Suprapubic skin (tissue), 4 donors: ENCODE measurements around the gene EVPL. TPM values are rescaled to one million over a fixed set of nuclear protein-coding genes. Genes with fewer than 3 reads are reported as not detected.

Experiments
- DNase-seq, 2 donors: peaks; one replicate each; pipeline ENCODE4 v3.0.0-alpha.2; 2019; ENCODE audit warnings: low spot score in 2 of 2
- H3K27ac ChIP-seq: fragments of 200-600 bp; sonication (generic); one replicate; pipeline ENCODE4 v1.5.1; 2019
- H3K27me3 ChIP-seq: fragments of 200-600 bp; sonication (generic); one replicate; pipeline ENCODE4 v1.5.1; 2019
- H3K36me3 ChIP-seq: fragments of 200-600 bp; sonication (generic); one replicate; pipeline ENCODE4 v1.5.1; 2019
- H3K4me1 ChIP-seq: fragments of 200-600 bp; sonication (generic); one replicate; pipeline ENCODE4 v1.5.1; 2019
- H3K4me3 ChIP-seq: fragments of 200-600 bp; sonication (generic); one replicate; pipeline ENCODE4 v1.5.1; 2019; ENCODE audit warnings: mild to moderate bottlenecking
- H3K9me3 ChIP-seq: fragments of 200-600 bp; sonication (generic); one replicate; pipeline ENCODE4 v1.5.1; 2019
- EP300 ChIP-seq: sonication (generic); formaldehyde crosslinking; IDR thresholded peaks from one replicate; pipeline ENCODE4 v1.6.1; 2017; ENCODE audit warnings: antibody characterized with exemption
- POLR2A ChIP-seq, 2 donors: fragments of 450-650 bp; IDR thresholded peaks; one replicate each; pipeline ENCODE4 v1.6.1; 2017; ENCODE audit warnings: antibody characterized with exemption in 2 of 2, mild to moderate bottlenecking in 2 of 2, moderate library complexity in 2 of 2
- POLR2AphosphoS5 ChIP-seq, 3 donors: sonication (generic); formaldehyde crosslinking; IDR thresholded peaks; one replicate each; pipeline ENCODE4 v1.6.1; 2017; ENCODE audit warnings: antibody characterized with exemption in 3 of 3
- WGBS: methylation state at CpG from one replicate; pipeline ENCODE4 v1.1.5; 2018; 5-methylcytosine and 5-hydroxymethylcytosine counted together
- total RNA-seq, 4 donors: library from RNA; depleted of rRNA; stranded (reverse); fragments of >200 nt; gene quantifications; one replicate each; pipeline ENCODE4 v1.1.0, GENCODE V29; 2016
- TF ChIP-seq, protein P1 (sequence below), 2 donors: fragments of 200-600 bp in 1 of 2; fragments of 450-650 bp in 1 of 2; sonication (generic) in 1 of 2; IDR thresholded peaks; one replicate each; pipeline ENCODE4 v1.5.1; 2016 to 2019; ENCODE audit warnings: antibody characterized with exemption in 2 of 2, mild to moderate bottlenecking in 1 of 2, moderate library complexity in 1 of 2

The EVPL gene
- total RNA-seq, 4 donors from 2014 or later: 218 to 425 (median 274) TPM

DNA sequence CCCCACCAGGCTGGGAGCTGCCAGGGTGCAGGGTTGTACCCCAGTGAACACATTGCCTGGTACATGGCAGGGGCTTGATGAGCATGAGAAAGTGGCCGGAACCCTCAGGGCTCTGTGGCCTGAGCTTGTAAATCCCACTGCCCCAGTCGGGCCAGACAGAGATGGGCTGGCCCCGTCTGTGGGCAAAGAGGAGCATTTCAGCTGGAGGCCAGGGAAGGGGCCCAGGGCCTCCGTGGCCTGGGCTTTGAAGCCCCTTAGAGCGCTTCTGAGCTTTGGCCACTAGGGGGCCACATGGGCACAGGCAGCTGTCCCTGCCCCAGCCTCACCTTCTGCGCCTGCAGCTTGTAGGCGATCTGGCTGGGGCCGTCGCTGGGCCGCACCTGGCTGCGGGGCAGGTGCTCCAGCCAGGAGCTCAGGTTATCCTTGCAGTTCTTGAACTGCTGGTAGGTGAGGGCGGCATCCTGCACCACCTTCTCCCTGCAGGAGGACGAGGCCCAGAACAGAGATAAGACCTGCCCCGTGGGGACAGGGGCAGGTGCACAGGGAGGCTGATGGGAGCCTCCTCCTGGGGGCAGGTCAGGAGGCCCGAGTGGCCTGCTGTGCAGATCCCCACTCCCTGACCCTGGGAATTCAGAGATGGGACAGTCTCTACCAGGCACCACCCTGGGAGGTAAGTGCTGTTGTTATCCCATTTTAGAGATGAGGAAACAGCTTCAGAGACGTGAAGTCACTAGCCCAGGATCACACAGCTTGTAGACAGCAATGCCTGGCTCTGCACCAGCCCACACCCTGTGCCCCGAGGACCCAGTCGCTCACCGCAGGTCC is 12.8 kb downstream of the EVPL start:
- TF ChIP-seq POLR2AphosphoS5 (IDR thresholded peaks at IDR 0.05) (no peak), POLR2A (IDR thresholded peaks at IDR 0.05) (no peak), EP300 (no peak)
- TF ChIP-seq, protein P1, sequence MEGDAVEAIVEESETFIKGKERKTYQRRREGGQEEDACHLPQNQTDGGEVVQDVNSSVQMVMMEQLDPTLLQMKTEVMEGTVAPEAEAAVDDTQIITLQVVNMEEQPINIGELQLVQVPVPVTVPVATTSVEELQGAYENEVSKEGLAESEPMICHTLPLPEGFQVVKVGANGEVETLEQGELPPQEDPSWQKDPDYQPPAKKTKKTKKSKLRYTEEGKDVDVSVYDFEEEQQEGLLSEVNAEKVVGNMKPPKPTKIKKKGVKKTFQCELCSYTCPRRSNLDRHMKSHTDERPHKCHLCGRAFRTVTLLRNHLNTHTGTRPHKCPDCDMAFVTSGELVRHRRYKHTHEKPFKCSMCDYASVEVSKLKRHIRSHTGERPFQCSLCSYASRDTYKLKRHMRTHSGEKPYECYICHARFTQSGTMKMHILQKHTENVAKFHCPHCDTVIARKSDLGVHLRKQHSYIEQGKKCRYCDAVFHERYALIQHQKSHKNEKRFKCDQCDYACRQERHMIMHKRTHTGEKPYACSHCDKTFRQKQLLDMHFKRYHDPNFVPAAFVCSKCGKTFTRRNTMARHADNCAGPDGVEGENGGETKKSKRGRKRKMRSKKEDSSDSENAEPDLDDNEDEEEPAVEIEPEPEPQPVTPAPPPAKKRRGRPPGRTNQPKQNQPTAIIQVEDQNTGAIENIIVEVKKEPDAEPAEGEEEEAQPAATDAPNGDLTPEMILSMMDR (IDR thresholded peaks at IDR 0.05): peak; percentile 83 to 97
- no peak overlapping the region for H3K4me3 ChIP-seq
- DNase-seq: no peak
- no peaks in the 10 kb centered on the region for H3K27me3 ChIP-seq
- peaks cover 18% of the 10 kb centered on the region for H3K4me1 ChIP-seq
- H3K27ac ChIP-seq: no peak overlapping the region
- no peaks in the 10 kb centered on the region for H3K9me3 ChIP-seq
- WGBS: 16% methylated on average over 13 of the region's 19 CpGs
- H3K36me3 ChIP-seq: peaks cover 46% of the 10 kb centered on the region

DNA sequence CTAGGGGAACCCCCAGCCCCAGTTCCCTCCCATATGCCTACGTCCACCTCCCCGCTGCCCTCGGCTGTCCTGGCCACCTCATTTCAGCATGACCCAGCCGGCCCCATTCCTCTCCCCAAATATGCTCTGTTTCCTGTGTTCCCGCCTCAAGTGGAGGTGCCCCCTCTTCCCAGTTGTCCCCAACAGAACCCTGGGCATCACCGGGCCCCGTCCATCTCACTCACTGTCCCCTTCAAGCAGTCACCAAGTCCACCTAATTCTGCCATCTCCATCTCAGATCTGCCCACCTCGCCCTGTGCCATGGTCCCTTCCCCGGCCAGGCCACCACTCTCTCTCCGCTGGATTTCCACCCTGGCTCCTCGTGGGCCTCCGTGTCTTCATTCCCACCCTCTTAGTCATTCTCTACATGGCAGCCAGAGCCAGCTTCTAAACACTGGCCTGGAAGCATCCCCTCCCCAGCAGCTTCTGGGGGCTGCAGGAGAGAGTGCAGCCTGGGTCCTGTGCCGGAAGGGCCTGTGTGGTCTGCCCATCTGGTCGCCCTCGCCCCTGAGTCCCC is 13.7 kb downstream of the EVPL start:
- H3K27ac ChIP-seq: no peak overlapping the region
- 80% methylated on average over 14 of the region's 15 CpGs for WGBS
- DNase-seq: no peak
- H3K27me3 ChIP-seq: no peaks in the 10 kb centered on the region
- no peak overlapping the region for H3K4me3 ChIP-seq
- H3K36me3 ChIP-seq: peaks cover 46% of the 10 kb centered on the region
- H3K4me1 ChIP-seq: peaks cover 18% of the 10 kb centered on the region
- TF ChIP-seq POLR2A (IDR thresholded peaks at IDR 0.05) (no peak), EP300 (no peak), POLR2AphosphoS5 (IDR thresholded peaks at IDR 0.05) (no peak)
- TF ChIP-seq, protein P1 (IDR thresholded peaks at IDR 0.05): no peak
- no peaks in the 10 kb centered on the region for H3K9me3 ChIP-seq

DNA sequence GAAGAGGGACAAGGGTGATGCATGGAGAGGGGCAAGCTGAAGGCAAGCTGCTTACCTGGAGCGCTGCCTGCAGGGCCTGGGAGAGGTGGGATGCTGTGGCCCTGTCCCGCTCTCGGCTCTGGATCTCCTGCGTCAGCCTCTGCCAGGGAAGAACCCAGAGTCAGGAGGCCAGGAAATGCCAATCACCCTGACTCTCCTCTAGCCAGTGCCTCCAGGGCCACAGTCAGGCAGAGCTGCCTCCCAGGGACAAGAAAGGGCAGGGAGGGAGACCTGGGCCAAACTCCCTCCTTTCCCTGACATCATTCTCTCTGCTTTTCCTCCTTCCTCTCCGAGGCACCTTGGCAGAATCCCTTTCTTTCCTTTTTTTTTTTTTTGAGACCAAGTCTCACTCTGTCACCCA is 15.2 kb downstream of the EVPL start:
- Histone ChIP-seq H3K4me3 (no peak overlapping the region), H3K27me3 (no peaks in the 10 kb centered on the region), H3K4me1 (peaks cover 18% of the 10 kb centered on the region), H3K9me3 (no peaks in the 10 kb centered on the region), H3K36me3 (peaks cover 53% of the 10 kb centered on the region), H3K27ac (no peak overlapping the region)
- WGBS: 70% methylated on average over 5 of the region's 5 CpGs
- TF ChIP-seq POLR2A (IDR thresholded peaks at IDR 0.05): no peak
- no peak for TF ChIP-seq POLR2AphosphoS5 (IDR thresholded peaks at IDR 0.05)
- no peak for TF ChIP-seq EP300
- TF ChIP-seq, protein P1 (IDR thresholded peaks at IDR 0.05): no peak
- no peak for DNase-seq

DNA sequence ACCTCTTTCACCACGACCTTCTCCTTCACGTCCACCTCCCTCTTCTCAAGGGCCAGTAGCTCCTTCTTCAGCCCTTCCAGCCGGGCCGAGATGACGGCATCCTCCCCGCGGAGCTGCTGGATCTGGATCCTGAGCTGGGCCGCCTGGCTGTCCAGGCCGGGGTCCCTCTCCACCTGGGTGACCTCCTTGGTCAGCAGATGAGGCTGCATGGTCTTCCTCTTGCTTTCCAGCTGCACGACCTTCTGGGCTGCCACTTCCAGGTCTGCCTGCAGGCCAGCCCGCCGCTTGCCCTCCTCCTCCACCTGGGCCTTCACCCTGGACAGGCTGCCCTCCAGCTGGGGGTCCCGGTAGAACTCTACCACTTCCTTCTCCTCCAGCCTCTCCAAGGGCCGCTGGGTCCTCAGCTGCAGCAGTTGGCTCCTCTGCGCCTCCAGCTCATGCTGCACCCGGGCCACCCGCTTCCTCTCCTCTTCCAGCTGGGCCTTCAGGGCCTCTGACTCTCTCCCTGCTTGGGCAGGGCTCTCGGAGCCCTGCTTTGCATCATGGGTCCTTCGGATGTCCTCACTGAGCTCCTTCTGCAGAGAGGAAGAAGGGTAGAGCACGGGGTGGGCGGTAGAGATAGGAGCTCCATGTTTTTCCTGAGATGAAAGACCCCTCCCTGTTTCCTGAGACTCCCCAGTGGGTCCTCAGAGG is 17.0 kb downstream of the EVPL start:
- Histone ChIP-seq H3K4me1 (peaks cover 14% of the 10 kb centered on the region), H3K36me3 (peaks cover 53% of the 10 kb centered on the region), H3K4me3 (no peak overlapping the region), H3K9me3 (no peaks in the 10 kb centered on the region), H3K27ac (no peak overlapping the region), H3K27me3 (no peaks in the 10 kb centered on the region)
- DNase-seq: no peak
- TF ChIP-seq, protein P1 (IDR thresholded peaks at IDR 0.05): no peak
- TF ChIP-seq POLR2AphosphoS5 (IDR thresholded peaks at IDR 0.05): no peak
- TF ChIP-seq POLR2A (IDR thresholded peaks at IDR 0.05): no peak
- TF ChIP-seq EP300: no peak
- WGBS: 89% methylated on average over 21 of the region's 21 CpGs

DNA sequence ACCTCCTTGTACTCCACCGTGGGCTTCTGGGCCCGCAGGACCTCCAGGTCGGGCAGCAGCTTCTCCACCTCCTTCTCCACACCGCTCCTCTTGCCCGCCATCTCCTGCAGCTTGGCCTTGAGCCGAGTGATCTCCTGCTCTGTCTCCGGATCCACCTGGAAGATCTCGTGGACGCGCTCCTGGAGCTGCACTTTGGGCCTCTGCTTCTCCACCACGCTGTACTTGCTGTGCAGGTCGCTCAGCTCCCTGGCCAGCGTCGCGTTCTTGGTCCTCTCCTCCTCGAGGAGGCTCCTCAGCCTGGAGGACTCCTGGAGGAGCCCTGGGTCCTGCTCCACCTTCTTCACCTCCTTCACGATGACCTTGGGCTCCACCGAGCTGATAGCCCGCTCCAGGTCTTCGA is 17.7 kb downstream of the EVPL start:
- Histone ChIP-seq H3K4me3 (no peak overlapping the region), H3K4me1 (peaks cover 9% of the 10 kb centered on the region), H3K27me3 (no peaks in the 10 kb centered on the region), H3K9me3 (no peaks in the 10 kb centered on the region), H3K27ac (no peak overlapping the region), H3K36me3 (peaks cover 59% of the 10 kb centered on the region)
- WGBS: 94% methylated on average over 20 of the region's 20 CpGs
- DNase-seq: no peak
- no peak for TF ChIP-seq EP300
- TF ChIP-seq POLR2A (IDR thresholded peaks at IDR 0.05): no peak
- TF ChIP-seq POLR2AphosphoS5 (IDR thresholded peaks at IDR 0.05): no peak
- TF ChIP-seq, protein P1 (IDR thresholded peaks at IDR 0.05): no peak
